ENCODE measurements around the gene CAMSAP3. TPM values are rescaled to one million over a fixed set of nuclear protein-coding genes. Genes with fewer than 3 reads are reported as not detected.

The CAMSAP3 gene
- total RNA-seq, 2 donors from 2014 or later: 21.8 to 32.3 TPM

- Histone ChIP-seq H3K4me1 (peaks cover 45% of the 10 kb centered on the region), H3K27me3 (no peaks in the 10 kb centered on the region), H3K4me3 (no peak overlapping the region), H3K27ac (no peak overlapping the region), H3K36me3 (replicated peaks in 1 of 2; ENCODE audit: insufficient read depth in 1 of 2, low read depth in 2 of 2) (peaks cover 0 to 2% of the 10 kb centered on the region in 2 donors), H3K9me3 (no peaks in the 10 kb centered on the region)
- DNase-seq (no peak), ATAC-seq (no peak)
- TF ChIP-seq POLR2A (IDR thresholded peaks at IDR 0.05) (no peak), CTCF (IDR thresholded peaks at IDR 0.05) (no peak)
- intact Hi-C loops (cut with DNase I): no loop called here
- 54 to 57% methylated on average over 6 of the region's 6 CpGs for WGBS, 2 donors
These were observed 40.0 kb downstream of the CAMSAP3 start for GRCh38 chr19:7635670-7636069.

- ATAC-seq: no peak
These were observed 40.6 kb downstream of the CAMSAP3 start for GRCh38 chr19:7636317-7636690.

GRCh38 chr19:7636691-7637373 lies 41.2 kb downstream of the CAMSAP3 start, which contains the start of gene STXBP2:
Gene STXBP2 (plus strand): TSS chr19:7637110. CDS start chr19:7637150, 40 bp downstream.
- 5 to 9% methylated on average over 30 to 49 of the region's 61 CpGs for WGBS, 2 donors
- intact Hi-C loops (cut with DNase I): no loop called here

More at GRCh38 chr19:7636317-7636690, 40.6 kb downstream of the CAMSAP3 start:
- H3K27ac ChIP-seq: peak overlapping the region; percentile 71 to 90 (median 82)
- no peak for TF ChIP-seq POLR2A (IDR thresholded peaks at IDR 0.05)
- no peak for TF ChIP-seq CTCF (IDR thresholded peaks at IDR 0.05)
- no peak overlapping the region for H3K4me3 ChIP-seq
- 66 to 68% methylated on average over 16 of the region's 16 CpGs for WGBS, 2 donors
- intact Hi-C loops (cut with DNase I): no loop called here
- H3K9me3 ChIP-seq: no peaks in the 10 kb centered on the region
- H3K36me3 ChIP-seq (replicated peaks in 1 of 2; ENCODE audit: insufficient read depth in 1 of 2, low read depth in 2 of 2): peaks cover 0 to 2% of the 10 kb centered on the region in 2 donors
- H3K4me1 ChIP-seq: peaks cover 40% of the 10 kb centered on the region
- DNase-seq: no peak
- H3K27me3 ChIP-seq: no peaks in the 10 kb centered on the region

GRCh38 chr19:7637374-7638256 lies 42.0 kb downstream of the CAMSAP3 start:
- TF ChIP-seq CTCF (IDR thresholded peaks at IDR 0.05): no peak
- TF ChIP-seq POLR2A (IDR thresholded peaks at IDR 0.05): no peak
- Histone ChIP-seq H3K4me1 (peaks cover 40% of the 10 kb centered on the region), H3K4me3 (peak overlapping the region; percentile 67 to 73), H3K27me3 (no peaks in the 10 kb centered on the region), H3K9me3 (no peaks in the 10 kb centered on the region), H3K27ac (peak overlapping the region; percentile 71 to 90 (median 82)), H3K36me3 (replicated peaks in 1 of 2; ENCODE audit: insufficient read depth in 1 of 2, low read depth in 2 of 2) (peaks cover 0 to 2% of the 10 kb centered on the region in 2 donors)
- intact Hi-C loops (cut with DNase I): no loop called here
- WGBS, 2 donors: 25 to 61% methylated on average over 13 to 29 of the region's 30 CpGs
- peak; percentile 55 to 71 (median 66) for DNase-seq
- ATAC-seq: peak; percentile 33

More at GRCh38 chr19:7636691-7637373, 41.2 kb downstream of the CAMSAP3 start, which contains the start of gene STXBP2:
- peak; percentile 91 to 94 (median 93) for DNase-seq
- Histone ChIP-seq H3K9me3 (no peaks in the 10 kb centered on the region), H3K36me3 (replicated peaks in 1 of 2; ENCODE audit: insufficient read depth in 1 of 2, low read depth in 2 of 2) (peaks cover 0 to 2% of the 10 kb centered on the region in 2 donors), H3K27ac (peak within 1 kb of the TSS; percentile 71 to 90 (median 82)), H3K4me3 (peak within 1 kb of the TSS; percentile 67 to 73), H3K4me1 (peaks cover 40% of the 10 kb centered on the region), H3K27me3 (no peaks in the 10 kb centered on the region)
- peak; percentile 94 for ATAC-seq
- peak; percentile 64 to 86 (median 81) for TF ChIP-seq POLR2A (IDR thresholded peaks at IDR 0.05)
- peak in 4 of 7 experiments; percentile 49 to 60 (median 56) for TF ChIP-seq CTCF (IDR thresholded peaks at IDR 0.05)

Measured in body of pancreas (tissue), 4 donors.